Upper lobe of right lung (tissue), 1 donor: ENCODE measurements around the gene SLC35A3. TPM values are rescaled to one million over a fixed set of nuclear protein-coding genes. Genes with fewer than 3 reads are reported as not detected.
"Not testable (repeated sequence)": the region's sequence is repeated elsewhere in the genome, so short reads cannot be mapped to it uniquely, and the experiment has no call there.

Experiments
- ATAC-seq: fragments of 200-7000 bp; cut with Tn5 transposase; one replicate; pipeline ENCODE4 v1.9.1; 2020; ENCODE audit warnings: mild to moderate bottlenecking, moderate library complexity
- DNase-seq: peaks from one replicate; pipeline ENCODE4 v3.0.0-alpha.2; 2020
- H3K27ac ChIP-seq: fragments of 200-600 bp; one replicate; pipeline ENCODE4 v1.8.0; 2022
- H3K27me3 ChIP-seq: fragments of 200-600 bp; one replicate; pipeline ENCODE4 v1.8.0; 2022; ENCODE audit warnings: mild to moderate bottlenecking
- H3K36me3 ChIP-seq: fragments of 200-600 bp; one replicate; pipeline ENCODE4 v1.8.0; 2022
- H3K4me1 ChIP-seq: fragments of 200-600 bp; one replicate; pipeline ENCODE4 v1.8.0; 2022
- H3K4me3 ChIP-seq: fragments of 200-600 bp; one replicate; pipeline ENCODE4 v1.8.0; 2022; ENCODE audit warnings: mild to moderate bottlenecking
- H3K9me3 ChIP-seq: fragments of 200-600 bp; one replicate; pipeline ENCODE4 v1.8.0; 2022
- CTCF ChIP-seq: fragments of 200-600 bp; IDR thresholded peaks from one replicate; pipeline ENCODE4 v1.8.0; 2022; ENCODE audit warnings: antibody characterized with exemption
- intact Hi-C: fragments of 100-400 bp; cut with DNase I; formaldehyde crosslinking; loops from one replicate; pipeline ENCODE4 v1.11.0; 2022
- total RNA-seq: library from RNA; stranded (reverse); fragmentation: NEBNext Ultra II Directional; extraction: Animal tissue kit (Norgen Biotek cat#: 25700); gene quantifications from one replicate; pipeline ENCODE4 v1.2.1, GENCODE V29; 2021
- donor health status: DM: no; HTN: yes; CAD: no; lungs with severe emphysema.

SLC35A3 gene
- total RNA-seq, 1 donor from 2014 or later = 30.4 TPM

DNA sequence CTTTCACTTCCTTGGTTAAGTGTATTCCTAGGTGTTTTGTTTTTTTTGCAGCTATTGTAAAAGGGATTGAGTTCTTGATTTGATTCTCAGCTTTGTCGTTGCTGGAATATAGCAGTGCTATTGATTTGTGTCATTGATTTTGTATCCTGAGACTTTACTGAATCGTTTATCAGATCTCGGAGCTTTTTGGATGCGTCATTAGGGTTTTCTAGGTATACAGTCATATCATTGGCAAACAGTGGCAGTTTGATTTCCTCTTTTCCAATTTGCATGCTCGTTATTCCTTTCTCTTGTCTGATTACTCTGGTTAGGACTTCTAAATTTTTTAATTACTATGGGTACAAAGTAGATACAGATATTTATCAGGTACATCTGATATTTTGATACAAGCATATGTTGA lies 75.4 kb downstream of the SLC35A3 start:
- intact Hi-C loops = no loop called here
- no peaks in the 10 kb centered on the region for H3K27me3 ChIP-seq
- ATAC-seq = no peak
- no peaks in the 10 kb centered on the region for H3K9me3 ChIP-seq
- TF ChIP-seq CTCF = no peak
- no peak for DNase-seq
- no peak overlapping the region for H3K27ac ChIP-seq
- H3K4me3 ChIP-seq = no peak overlapping the region
- H3K4me1 ChIP-seq = peaks cover 8% of the 10 kb centered on the region
- H3K36me3 ChIP-seq = no peaks in the 10 kb centered on the region

DNA sequence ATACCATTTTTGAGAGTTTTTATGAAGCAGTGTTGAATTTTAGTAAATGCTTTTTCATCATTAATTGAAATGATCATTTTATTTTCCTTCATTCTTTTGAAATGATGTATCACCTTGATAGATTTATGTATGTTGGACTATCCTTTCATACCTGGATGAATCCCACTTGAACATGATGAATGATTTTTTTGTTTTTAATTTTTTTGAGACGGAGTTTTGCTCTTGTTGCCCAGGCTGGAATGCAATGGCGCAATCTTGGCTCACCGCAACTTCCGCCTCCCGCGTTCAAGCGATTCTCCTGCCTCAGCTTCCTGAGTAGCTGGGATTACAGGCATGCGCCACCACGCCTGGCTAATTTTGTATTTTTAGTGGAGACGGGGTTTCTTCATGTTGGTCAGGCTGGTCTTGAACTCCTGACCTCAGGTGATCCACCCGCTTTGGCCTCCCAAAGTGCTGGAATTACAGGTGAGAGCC lies 77.5 kb downstream of the SLC35A3 start:
- H3K27ac ChIP-seq, H3K9me3 ChIP-seq, intact Hi-C loops, H3K27me3 ChIP-seq, DNase-seq, ATAC-seq, H3K4me3 ChIP-seq, H3K4me1 ChIP-seq: not testable (repeated sequence)
- peaks cover 11% of the 10 kb centered on the region for H3K36me3 ChIP-seq

GRCh38 chr1:100050139-100050538 lies 80.3 kb downstream of the SLC35A3 start:
- Histone ChIP-seq H3K9me3 (no peaks in the 10 kb centered on the region), H3K27me3 (no peaks in the 10 kb centered on the region), H3K36me3 (peaks cover 11% of the 10 kb centered on the region), H3K4me3 (no peak overlapping the region), H3K27ac (no peak overlapping the region), H3K4me1 (peaks cover 8% of the 10 kb centered on the region)
- no peak for TF ChIP-seq CTCF
- DNase-seq = no peak
- ATAC-seq = no peak
- intact Hi-C loops = no loop called here

DNA sequence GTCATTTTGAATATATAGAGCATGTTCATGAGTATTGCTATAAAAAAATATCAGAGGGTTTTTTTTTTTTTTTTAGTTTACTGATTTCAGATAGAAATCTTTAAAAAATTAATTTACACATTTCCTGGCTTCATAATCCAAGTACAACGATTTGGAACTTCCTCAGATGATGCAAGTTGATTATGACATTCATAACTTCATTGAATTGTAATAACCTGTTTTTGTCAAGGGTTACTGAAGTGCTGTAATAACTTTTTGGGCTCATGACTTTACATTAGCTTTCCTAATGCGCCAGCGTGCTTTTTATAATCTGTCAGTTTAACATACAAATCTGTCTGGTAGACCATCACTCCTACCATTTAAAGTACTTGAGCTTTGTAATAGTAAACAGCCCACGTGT lies 81.6 kb downstream of the SLC35A3 start:
- intact Hi-C loops = no loop called here
- no peak overlapping the region for H3K4me3 ChIP-seq
- ATAC-seq (no peak), DNase-seq (no peak)
- peaks cover 11% of the 10 kb centered on the region for H3K36me3 ChIP-seq
- H3K27me3 ChIP-seq = no peaks in the 10 kb centered on the region
- H3K4me1 ChIP-seq = peaks cover 8% of the 10 kb centered on the region
- H3K27ac ChIP-seq = no peak overlapping the region
- no peaks in the 10 kb centered on the region for H3K9me3 ChIP-seq
- TF ChIP-seq CTCF = no peak

DNA sequence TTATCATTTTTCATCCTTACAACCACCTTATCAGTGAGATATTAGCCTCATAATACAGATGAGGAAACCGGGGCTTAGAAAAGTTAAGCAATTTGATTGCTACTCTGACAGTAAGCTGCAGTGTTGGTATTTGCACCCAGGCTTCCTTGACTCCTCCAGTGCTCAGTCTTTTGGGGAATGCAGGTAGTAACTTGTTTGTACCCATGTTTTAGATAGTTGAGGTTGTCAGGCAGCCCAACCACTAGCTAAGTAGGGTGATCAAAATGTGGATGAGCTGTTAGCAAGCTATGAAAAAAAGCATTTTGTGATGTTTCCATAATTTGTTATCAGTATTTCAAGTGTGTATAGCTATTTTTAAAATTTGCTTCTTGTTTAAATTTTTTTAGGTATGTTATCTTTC lies 82.1 kb downstream of the SLC35A3 start:
- Histone ChIP-seq H3K9me3 (no peaks in the 10 kb centered on the region), H3K27ac (no peak overlapping the region), H3K4me3 (no peak overlapping the region), H3K4me1 (peaks cover 5% of the 10 kb centered on the region), H3K27me3 (no peaks in the 10 kb centered on the region), H3K36me3 (peaks cover 11% of the 10 kb centered on the region)
- ATAC-seq (no peak), DNase-seq (no peak)
- intact Hi-C loops = no loop called here
- TF ChIP-seq CTCF = no peak

DNA sequence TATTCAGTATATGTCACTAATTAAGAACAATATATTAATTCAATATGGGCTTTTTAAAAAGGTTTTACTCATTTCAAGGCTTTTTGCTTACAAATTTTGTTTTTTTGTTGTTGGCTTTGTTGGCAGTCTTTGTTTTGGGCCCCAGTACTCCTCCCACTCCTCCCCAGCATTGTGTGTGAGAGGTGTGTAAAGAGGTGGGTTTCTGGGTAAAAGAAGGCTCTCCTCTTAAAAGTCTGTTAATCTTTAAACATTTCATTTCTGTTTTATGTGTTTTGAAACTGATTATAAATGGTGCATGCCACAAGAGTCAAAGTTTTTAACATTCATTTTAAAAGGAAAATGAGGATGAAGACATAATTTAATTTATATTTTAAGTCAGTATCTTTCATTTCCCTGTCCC lies 83.3 kb downstream of the SLC35A3 start:
- intact Hi-C loops = no loop called here
- peaks cover 5% of the 10 kb centered on the region for H3K4me1 ChIP-seq
- H3K36me3 ChIP-seq = peaks cover 15% of the 10 kb centered on the region
- no peak overlapping the region for H3K4me3 ChIP-seq
- H3K9me3 ChIP-seq = no peaks in the 10 kb centered on the region
- H3K27ac ChIP-seq = no peak overlapping the region
- DNase-seq (no peak), ATAC-seq (no peak)
- no peak for TF ChIP-seq CTCF
- H3K27me3 ChIP-seq = no peaks in the 10 kb centered on the region
